Bladder microvascular endothelial cell (primary cell): ENCODE results near the gene GRK3. TPM values are rescaled to one million over a fixed set of nuclear protein-coding genes. Genes with fewer than 3 reads are reported as not detected.

ENCODE experiments used
- total RNA-seq: library from RNA; depleted of rRNA; stranded (reverse); fragments of >200 nt; gene quantifications from 2 replicates; pipeline ENCODE4 v1.2.3, GENCODE V29; 2014

GRK3 gene
- total RNA-seq: 0.16 and 0.38 TPM in 2 replicates

DNA sequence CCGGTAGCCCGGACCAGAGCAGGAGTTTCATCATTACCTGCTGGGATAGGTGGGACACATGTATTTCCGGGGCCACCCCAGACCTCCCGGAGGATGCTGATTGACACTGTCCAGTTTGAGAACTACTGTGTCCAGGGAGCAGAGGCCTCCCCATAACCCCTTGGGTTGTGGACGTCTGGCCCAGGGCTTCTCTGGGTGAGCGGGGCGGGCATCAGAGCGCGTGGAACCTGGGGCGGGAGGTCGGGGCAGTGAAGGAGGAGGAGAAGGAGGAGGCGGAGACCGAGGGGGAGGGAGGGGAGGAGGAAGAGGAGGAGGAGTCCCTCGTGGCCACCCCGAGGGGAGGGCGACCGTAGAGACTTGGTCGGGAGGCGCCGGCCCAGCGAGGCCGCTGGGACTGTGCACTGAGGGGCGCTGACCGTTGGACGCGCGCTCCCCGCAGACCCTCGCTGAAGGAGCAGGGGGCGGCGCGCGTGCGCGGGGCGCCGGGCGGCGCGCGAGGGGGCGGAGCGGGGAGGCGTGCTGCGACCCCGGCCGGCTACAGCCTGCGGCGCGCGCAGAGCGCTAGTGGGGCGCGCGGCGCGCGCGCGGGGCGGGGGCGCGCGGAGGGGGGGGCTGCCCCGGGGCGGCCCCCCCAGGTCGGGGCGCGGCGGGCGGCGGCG lies at the start of gene GRK3:
Gene GRK3 (plus strand): TSS at position 356 of the 659 bp plus-strand sequence. CDS start 366 bp downstream, outside the sequence.

DNA sequence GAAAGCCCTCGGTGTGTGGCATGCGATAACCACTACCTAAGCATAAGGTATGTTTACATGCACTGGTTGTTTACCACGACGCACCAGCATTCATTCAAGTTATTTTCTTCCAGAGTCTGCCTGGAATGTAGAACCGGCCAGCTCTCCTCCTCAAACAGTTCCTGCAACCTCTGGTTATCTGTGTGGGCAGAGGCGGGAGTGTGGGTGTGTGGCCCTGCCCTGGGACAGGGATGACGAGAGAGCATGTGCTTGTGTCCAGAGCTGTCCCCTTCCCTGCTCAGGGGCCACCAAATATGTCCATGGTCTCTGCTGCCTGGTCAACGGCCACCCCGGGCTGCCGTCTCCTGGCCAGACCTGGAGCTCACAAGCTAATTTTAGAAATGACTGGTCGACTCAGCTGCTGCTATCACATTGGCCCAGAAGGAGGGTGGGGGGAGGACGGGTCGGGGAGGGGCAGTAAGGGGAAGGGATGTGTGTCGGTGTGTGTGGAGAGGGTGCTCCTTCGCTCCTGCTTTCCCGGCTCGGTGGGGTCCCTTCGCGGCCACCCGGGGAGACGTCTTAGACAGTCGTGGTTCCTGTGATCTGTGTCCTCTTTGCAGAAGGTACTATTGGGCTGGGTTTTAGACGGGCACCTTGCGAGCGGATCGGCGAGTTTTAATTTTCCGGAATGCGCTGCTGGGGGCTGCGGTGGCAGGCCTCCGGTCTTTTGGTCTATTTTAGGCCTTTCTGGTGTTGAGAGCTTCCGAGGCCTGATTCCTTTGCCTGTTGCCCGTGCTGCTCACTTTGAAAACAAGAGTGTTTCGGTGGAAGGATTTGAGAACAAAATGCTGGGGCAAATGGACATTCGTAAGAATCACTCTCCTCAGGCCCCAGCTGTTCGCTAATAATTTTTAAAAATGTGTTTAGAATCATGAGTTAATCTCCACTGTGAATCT lies 177.5 kb downstream of the GRK3 start, which contains the start of gene MYO18B:
Gene MYO18B (plus strand): TSS at position 497 of the 935 bp plus-strand sequence. CDS start 18,905 bp downstream, outside the sequence.

Other genes with a start within 250 kb of the GRK3 start
- not detected in 2 replicates for gene MYO18B, start 177.5 kb downstream of the GRK3 start, total RNA-seq